Panc1 (cell line): ENCODE data around the gene FAM83B.

Source experiments
- TF ChIP-seq, protein P1 (sequence below): fragments of 450-650 bp; IDR thresholded peaks from 2 replicates; pipeline ENCODE4 v1.5.1; 2017; ENCODE audit warnings: mild to moderate bottlenecking
- TF ChIP-seq, protein P2 (sequence below), 2 experiments: IDR thresholded peaks; 2 replicates each; pipeline ENCODE4 v1.6.1; 2011 to 2012; ENCODE audit warnings: low read depth in 2 of 2, control low read depth in 1 of 2, low read length in 1 of 2, mild to moderate bottlenecking in 1 of 2, moderate library complexity in 1 of 2; ENCODE audit not compliant: insufficient read depth in 1 of 2

DNA sequence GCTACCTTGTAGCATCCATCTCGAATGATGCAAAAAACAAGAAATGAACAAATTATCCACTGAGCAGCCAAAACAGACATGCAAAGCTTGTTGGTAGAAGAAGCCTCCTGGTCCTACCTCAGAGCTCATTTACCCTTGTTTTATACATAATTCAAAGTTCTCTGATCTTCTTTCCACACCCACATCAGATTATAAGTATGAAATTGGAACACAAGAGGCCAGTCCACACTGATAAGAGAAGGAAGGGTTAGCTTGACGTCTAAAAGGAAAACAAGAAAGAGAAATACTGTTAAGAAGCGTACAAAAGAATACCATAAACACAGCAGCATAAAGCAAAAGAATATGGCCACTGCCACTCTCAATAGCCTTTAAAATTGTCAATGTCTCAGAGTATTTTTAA lies 49.7 kb downstream of the FAM83B start:
- TF ChIP-seq, protein P1, sequence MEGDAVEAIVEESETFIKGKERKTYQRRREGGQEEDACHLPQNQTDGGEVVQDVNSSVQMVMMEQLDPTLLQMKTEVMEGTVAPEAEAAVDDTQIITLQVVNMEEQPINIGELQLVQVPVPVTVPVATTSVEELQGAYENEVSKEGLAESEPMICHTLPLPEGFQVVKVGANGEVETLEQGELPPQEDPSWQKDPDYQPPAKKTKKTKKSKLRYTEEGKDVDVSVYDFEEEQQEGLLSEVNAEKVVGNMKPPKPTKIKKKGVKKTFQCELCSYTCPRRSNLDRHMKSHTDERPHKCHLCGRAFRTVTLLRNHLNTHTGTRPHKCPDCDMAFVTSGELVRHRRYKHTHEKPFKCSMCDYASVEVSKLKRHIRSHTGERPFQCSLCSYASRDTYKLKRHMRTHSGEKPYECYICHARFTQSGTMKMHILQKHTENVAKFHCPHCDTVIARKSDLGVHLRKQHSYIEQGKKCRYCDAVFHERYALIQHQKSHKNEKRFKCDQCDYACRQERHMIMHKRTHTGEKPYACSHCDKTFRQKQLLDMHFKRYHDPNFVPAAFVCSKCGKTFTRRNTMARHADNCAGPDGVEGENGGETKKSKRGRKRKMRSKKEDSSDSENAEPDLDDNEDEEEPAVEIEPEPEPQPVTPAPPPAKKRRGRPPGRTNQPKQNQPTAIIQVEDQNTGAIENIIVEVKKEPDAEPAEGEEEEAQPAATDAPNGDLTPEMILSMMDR, result no peak
- TF ChIP-seq, protein P2, sequence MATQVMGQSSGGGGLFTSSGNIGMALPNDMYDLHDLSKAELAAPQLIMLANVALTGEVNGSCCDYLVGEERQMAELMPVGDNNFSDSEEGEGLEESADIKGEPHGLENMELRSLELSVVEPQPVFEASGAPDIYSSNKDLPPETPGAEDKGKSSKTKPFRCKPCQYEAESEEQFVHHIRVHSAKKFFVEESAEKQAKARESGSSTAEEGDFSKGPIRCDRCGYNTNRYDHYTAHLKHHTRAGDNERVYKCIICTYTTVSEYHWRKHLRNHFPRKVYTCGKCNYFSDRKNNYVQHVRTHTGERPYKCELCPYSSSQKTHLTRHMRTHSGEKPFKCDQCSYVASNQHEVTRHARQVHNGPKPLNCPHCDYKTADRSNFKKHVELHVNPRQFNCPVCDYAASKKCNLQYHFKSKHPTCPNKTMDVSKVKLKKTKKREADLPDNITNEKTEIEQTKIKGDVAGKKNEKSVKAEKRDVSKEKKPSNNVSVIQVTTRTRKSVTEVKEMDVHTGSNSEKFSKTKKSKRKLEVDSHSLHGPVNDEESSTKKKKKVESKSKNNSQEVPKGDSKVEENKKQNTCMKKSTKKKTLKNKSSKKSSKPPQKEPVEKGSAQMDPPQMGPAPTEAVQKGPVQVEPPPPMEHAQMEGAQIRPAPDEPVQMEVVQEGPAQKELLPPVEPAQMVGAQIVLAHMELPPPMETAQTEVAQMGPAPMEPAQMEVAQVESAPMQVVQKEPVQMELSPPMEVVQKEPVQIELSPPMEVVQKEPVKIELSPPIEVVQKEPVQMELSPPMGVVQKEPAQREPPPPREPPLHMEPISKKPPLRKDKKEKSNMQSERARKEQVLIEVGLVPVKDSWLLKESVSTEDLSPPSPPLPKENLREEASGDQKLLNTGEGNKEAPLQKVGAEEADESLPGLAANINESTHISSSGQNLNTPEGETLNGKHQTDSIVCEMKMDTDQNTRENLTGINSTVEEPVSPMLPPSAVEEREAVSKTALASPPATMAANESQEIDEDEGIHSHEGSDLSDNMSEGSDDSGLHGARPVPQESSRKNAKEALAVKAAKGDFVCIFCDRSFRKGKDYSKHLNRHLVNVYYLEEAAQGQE (IDR thresholded peaks at IDR 0.05; ENCODE audit: insufficient read depth in 1 of 2, low read depth in 2 of 2, low read length in 1 of 2), result no peak
